ENCODE data around the gene TPP1. TPM values are rescaled to one million over a fixed set of nuclear protein-coding genes. Genes with fewer than 3 reads are reported as not detected.

Gene TPP1
- total RNA-seq, 4 donors from 2014 or later = 44.4 to 71.5 (median 54.9) TPM

GRCh38 chr11:6615046-6615445 is 4.2 kb downstream of the TPP1 start:
- Histone ChIP-seq H3K27ac (replicated peaks in 1 of 4) (peak overlapping the region in 3 of 4 donors; percentile 8 to 98 (median 98)), H3K4me3 (no peak overlapping the region), H3K4me1 (peaks cover 37 to 64% (median 55%) of the 10 kb centered on the region in 4 donors), H3K9me3 (no peaks in the 10 kb centered on the region), H3K36me3 (peaks cover 8 to 52% (median 39%) of the 10 kb centered on the region in 4 donors), H3K27me3 (no peaks in the 10 kb centered on the region)
- TF ChIP-seq EP300 (IDR thresholded peaks at IDR 0.05) (no peak), POLR2AphosphoS5 (IDR thresholded peaks at IDR 0.05) (no peak), POLR2A (IDR thresholded peaks at IDR 0.05; ENCODE audit: low read depth) (no peak)
- TF ChIP-seq, protein P1, sequence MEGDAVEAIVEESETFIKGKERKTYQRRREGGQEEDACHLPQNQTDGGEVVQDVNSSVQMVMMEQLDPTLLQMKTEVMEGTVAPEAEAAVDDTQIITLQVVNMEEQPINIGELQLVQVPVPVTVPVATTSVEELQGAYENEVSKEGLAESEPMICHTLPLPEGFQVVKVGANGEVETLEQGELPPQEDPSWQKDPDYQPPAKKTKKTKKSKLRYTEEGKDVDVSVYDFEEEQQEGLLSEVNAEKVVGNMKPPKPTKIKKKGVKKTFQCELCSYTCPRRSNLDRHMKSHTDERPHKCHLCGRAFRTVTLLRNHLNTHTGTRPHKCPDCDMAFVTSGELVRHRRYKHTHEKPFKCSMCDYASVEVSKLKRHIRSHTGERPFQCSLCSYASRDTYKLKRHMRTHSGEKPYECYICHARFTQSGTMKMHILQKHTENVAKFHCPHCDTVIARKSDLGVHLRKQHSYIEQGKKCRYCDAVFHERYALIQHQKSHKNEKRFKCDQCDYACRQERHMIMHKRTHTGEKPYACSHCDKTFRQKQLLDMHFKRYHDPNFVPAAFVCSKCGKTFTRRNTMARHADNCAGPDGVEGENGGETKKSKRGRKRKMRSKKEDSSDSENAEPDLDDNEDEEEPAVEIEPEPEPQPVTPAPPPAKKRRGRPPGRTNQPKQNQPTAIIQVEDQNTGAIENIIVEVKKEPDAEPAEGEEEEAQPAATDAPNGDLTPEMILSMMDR (IDR thresholded peaks at IDR 0.05) = no peak
- intact Hi-C loops (cut with DNase I) = no loop called here
- DNase-seq (ENCODE audit: extremely low spot score) = no peak
- 94% methylated on average over 4 of the region's 5 CpGs for WGBS

- Histone ChIP-seq H3K4me3 (no peak overlapping the region), H3K36me3 (peaks cover 14 to 58% (median 45%) of the 10 kb centered on the region in 4 donors), H3K27me3 (no peaks in the 10 kb centered on the region), H3K4me1 (peaks cover 34 to 64% (median 57%) of the 10 kb centered on the region in 4 donors), H3K9me3 (no peaks in the 10 kb centered on the region), H3K27ac (replicated peaks in 1 of 4) (peak overlapping the region; percentile 25 to 98 (median 98))
- no peak for DNase-seq (ENCODE audit: extremely low spot score)
- intact Hi-C loops (cut with DNase I) = no loop called here
- 94% methylated on average over 2 of the region's 2 CpGs for WGBS
- no peak for TF ChIP-seq POLR2AphosphoS5 (IDR thresholded peaks at IDR 0.05)
- TF ChIP-seq, protein P1 (IDR thresholded peaks at IDR 0.05) = no peak
- no peak for TF ChIP-seq EP300 (IDR thresholded peaks at IDR 0.05)
- TF ChIP-seq POLR2A (IDR thresholded peaks at IDR 0.05; ENCODE audit: low read depth) = no peak
These were observed 4.8 kb downstream of the TPP1 start for GRCh38 chr11:6614446-6614845.

DNA sequence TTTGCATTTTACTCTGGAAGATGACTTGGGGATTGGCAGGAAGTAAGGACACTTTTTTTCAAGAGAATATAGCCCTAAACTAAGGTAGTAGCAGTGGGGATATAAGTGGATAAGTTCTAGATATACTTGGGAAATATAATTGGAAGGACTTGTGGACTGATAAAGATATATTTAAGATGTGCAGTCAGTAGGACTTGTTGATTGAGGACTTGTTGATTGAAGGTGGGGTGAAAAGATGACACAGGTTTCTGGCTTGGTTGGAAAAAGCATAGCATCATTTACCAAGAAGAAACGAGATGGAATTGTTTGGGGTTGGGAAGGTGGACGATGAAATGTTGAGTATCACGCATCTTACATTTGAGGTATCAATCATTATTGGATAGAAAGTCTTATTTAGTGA is 5.7 kb downstream of the TPP1 start:
- no peak for DNase-seq (ENCODE audit: extremely low spot score)
- Histone ChIP-seq H3K4me3 (peak overlapping the region in 2 of 4 donors; percentile 87 to 88), H3K27ac (replicated peaks in 1 of 4) (peak overlapping the region; percentile 97 to 98 (median 98)), H3K36me3 (peaks cover 23 to 67% (median 55%) of the 10 kb centered on the region in 4 donors), H3K4me1 (peaks cover 35 to 69% (median 61%) of the 10 kb centered on the region in 4 donors), H3K9me3 (no peaks in the 10 kb centered on the region), H3K27me3 (no peaks in the 10 kb centered on the region)
- 93% methylated on average over 3 of the region's 3 CpGs for WGBS
- intact Hi-C loops (cut with DNase I) = loop anchor here (2.0 kb wide), 1 partner anchor 69 kb away; the partner anchor contains the start of gene MRPL17
- TF ChIP-seq POLR2AphosphoS5 (IDR thresholded peaks at IDR 0.05) (no peak), POLR2A (IDR thresholded peaks at IDR 0.05; ENCODE audit: low read depth) (no peak), EP300 (IDR thresholded peaks at IDR 0.05) (no peak)
- TF ChIP-seq, protein P1 (IDR thresholded peaks at IDR 0.05) = no peak

GRCh38 chr11:6612213-6613041 is 6.8 kb downstream of the TPP1 start, which contains the start of gene TAF10:
TAF10 (minus strand) TSS chr11:6612216; CDS start chr11:6612189, 27 bp downstream.
- peak within 1 kb of the TSS; percentile 97 to 98 (median 98) for H3K27ac ChIP-seq (replicated peaks in 1 of 4)
- H3K36me3 ChIP-seq = peaks cover 30 to 75% (median 64%) of the 10 kb centered on the region in 4 donors
- 2% methylated on average over 17 of the region's 51 CpGs for WGBS
- no peaks in the 10 kb centered on the region for H3K9me3 ChIP-seq
- H3K4me3 ChIP-seq = peak within 1 kb of the TSS; percentile 79 to 98 (median 88)
- TF ChIP-seq EP300 (IDR thresholded peaks at IDR 0.05) (no peak), POLR2AphosphoS5 (IDR thresholded peaks at IDR 0.05) (peak in 1 of 2 donors; percentile 98), POLR2A (IDR thresholded peaks at IDR 0.05; ENCODE audit: low read depth) (peak; percentile 82)
- TF ChIP-seq, protein P1 (IDR thresholded peaks at IDR 0.05) = peak; percentile 24 to 54 (median 52)
- intact Hi-C loops (cut with DNase I) = loop anchor here (2.0 kb wide), 1 partner anchor 70 kb away; the partner anchor contains the start of gene MRPL17
- peaks cover 40 to 69% (median 61%) of the 10 kb centered on the region in 4 donors for H3K4me1 ChIP-seq
- no peaks in the 10 kb centered on the region for H3K27me3 ChIP-seq
- DNase-seq (ENCODE audit: extremely low spot score) = peak; percentile 98

Measured in esophagus muscularis mucosa (tissue), 4 donors.